HG03175 (cell line): ENCODE results near the gene PREX1.

ENCODE experiments used
- ATAC-seq: cut with Tn5 transposase; IDR thresholded peaks from one replicate; pipeline ENCODE4 v1.9.1; 2021; ENCODE audit warnings: mild to moderate bottlenecking, moderate library complexity; ENCODE audit not compliant: unreplicated experiment

The PREX1 gene

DNA sequence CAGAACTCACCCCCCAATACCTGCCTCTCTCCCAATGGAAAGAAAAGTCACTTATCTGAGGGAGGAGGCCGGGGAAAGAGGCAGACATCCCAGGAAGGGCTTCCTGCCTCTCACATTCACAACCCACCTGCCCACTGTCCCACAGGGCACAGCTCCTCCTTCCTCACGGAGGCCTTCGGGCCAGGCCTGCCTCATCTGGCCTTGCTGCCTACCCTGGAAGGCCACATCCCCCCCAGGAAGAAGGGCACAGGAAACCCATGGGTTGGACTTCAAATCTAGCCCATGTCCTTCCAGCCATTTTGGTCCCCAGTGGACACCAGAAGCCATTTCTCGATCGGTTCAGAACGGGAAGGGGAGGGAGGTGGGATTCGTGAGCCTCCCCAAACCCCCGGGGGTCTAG, 162.0 kb downstream of the PREX1 start:
- no peak for ATAC-seq

DNA sequence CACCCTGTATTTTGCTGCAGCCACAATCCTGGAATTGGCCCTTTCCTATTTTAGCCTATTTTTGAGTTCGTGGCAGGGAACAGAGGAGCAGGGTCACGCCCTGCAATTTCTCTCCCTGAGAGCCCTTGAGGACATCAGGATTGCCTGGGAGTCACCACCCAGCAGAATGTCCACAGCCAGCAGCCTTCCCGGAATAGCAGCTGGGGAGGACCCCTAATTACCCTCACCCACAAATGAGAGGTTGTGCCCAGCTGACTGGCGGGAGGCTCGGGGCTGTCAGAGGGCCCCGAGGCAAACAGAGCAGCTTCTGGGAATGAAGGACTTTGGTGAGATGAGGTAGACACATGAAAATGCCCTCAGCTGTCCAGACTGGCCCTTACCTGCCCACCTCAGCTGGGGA, 165.1 kb downstream of the PREX1 start:
- ATAC-seq: no peak

DNA sequence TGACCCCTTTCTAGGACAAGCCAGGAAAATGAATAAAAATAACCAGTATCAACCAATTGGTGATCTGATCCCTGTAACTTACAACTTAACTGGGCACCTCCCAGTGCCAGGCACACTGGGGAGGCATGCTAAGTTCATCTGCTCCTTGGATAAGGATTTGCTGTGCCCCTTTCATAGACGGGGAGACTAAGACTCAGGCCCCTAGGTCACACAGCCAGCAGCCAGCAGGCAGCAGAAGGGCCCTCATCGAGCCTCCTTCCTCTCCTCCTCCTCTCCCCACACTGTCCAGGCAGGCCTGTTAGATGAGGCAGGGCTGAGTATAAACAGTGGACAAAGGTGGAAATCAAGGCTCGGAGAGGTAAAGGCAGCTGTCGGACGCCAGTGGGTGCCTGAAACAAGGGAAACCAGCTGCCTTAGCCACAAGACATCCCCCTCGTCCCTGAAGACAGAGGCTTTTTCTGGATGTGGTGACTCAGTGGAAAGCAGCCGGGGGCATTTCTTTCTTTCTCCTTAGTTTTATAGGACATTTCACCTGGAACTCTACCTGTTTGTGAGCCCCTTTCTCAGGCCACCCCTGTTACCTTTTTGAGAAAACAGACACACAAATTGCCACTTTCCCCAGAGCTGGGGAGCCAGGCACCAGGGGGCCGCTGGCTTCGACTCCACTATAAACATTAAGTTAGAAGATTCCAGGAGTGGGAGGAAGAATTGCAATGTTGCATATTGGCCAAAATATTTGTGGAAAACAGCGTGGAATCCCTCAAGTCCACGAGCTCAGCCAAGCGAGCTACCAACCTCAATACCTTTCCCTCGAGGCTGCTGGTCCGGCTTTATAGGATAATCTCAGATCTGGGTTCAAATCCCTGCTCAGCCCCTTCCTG, 166.0 kb downstream of the PREX1 start:
- no peak for ATAC-seq

DNA sequence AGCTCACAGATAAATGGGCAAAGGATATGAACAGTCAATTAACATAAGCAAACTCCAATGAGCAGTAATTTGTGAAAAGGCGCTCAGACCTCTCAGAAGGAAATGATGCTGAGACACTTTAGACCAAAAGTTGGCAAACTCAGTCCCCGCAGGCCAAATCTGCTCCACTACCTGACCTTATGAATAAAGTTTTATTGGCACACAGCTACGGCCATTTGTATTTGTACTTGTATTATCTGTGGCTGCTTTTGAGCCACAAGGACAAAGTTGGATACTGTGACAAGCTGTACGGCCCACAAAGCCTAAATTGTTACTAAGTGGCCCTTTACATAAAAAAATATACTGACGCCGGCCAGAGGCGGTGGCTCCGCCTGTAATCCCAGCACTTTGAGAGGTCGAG, 167.0 kb downstream of the PREX1 start:
- no peak for ATAC-seq

DNA sequence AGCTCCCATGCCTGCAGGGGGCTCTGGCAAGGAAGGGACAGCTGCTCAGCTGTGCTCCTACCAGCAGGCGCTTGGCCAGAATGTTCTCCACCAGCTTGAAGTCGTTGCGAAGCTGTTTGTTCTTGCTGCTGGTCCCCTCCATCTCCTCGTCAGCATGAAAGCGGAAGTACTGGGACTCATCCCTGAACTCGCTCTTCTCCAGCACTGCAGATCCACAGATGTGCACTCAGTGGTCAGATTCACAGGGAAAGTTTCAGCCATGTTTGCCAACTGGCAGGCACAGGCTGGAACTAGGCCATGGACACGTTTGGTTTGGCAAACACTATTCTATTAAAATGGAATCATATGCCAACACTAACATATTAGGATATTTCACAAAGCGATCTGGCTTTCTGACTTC, 167.9 kb downstream of the PREX1 start:
- no peak for ATAC-seq

DNA sequence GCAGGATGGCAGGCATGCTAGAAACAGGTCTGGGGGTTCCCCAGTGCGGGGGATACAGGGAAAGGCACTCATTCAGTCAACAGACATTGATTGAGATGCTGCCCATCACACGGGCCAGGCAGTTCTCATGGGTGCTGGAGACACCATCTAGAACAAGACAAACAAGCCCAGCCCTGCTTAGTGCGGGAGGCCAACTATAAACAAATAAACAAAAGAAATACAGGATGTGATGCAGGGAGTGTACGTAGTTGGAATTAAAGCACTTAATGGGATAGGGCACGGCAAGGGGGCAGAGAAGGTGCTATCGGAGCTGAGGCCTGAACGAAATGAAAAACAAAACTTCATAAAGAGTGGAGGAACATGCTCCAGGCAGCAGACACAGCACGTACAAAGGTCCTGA, 169.3 kb downstream of the PREX1 start:
- no peak for ATAC-seq

DNA sequence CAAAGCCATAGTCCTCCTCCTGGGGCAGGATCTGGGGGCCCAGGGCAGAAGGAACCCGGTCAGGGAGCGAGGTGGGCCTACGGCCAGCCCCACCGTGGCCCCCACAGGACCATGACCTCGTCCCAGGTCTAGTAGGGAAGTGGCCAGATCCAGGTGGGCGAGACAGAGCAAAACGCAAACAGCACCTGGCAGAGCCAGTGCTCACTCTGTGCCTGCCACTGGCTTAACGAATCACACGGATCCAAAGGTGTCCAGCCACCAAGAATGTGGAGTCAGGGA, 169.7 kb downstream of the PREX1 start:
- no peak for ATAC-seq

DNA sequence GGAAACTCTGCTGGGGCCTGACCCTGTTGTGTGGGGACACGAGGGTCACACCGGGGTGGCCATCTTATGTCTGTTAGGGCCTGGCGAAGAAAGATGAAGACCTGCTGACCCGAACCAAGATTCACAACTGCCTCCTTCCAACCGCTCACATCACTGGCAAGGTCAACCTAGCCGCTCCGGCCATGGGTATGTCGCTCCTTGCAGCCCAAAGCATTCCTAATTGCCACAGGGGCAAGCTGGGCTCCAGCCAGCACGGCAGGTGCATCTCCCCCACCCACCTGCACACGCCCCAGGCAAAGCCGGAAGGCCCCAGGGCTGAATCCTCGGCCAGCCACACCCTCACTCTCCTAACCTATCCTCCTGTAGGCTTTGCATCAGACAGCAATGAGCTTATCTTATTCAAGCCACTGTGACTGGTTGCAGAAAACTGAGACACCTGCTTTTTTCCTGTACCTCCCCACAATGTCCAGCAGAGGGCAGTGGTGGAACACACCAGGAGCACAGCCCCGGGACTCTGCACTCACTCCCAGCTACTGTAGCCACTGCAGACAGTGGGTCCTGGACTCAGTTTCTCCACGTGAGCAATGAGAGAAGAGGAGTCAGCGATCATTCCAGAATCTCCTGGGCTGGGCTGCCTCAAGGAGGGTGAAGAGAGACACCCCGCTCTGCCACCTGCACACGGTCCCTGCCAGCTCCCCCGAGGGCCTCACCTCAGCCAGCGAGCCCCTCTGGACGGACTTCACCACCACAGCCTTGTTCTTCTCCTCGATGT, 170.2 kb downstream of the PREX1 start:
- no peak for ATAC-seq

DNA sequence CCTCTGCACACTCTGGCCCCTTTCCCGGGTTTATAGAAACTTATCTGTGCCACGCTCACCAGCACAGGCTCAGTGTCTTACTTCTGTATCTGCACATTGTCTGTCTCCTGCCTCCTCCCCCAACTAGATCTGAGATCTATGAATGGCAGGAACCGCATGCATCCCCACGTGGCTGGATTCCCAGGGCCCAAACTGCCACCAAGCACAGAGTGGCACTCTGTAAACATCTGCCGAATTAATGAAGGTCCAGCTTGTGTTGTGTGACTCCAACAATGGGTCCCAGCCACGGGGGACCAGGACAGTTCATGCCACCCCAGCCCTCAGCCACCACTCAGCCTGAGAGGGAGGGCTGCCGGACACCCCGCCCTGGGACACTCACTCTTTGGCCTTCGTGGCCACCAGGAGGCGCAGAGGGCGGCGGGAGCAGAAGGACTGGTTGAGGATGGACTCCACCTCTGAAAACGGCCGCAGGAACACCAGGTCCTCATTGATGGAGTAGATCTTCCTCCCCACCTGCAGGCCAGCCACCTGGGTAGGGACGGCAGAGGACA, 171.1 kb downstream of the PREX1 start:
- no peak for ATAC-seq

DNA sequence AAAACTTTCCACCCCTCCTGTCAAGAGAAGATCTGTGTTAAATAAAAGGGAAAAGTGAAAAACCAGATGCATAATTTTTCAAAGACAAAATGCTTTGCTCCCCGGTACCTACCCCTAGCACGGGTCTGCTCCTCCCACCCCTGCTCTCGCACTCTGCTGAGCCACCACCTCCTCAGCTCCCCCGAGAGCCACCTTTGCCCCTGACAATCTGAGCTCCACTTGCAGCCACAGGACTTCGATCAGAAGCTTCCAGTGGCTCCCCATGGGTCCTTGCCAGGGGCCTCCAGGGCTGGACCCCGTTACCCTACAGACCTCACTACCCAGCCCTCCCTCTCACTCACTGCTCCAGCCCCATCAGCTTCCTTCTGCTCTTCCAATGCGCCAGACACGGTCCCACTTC, 171.7 kb downstream of the PREX1 start:
- no peak for ATAC-seq

DNA sequence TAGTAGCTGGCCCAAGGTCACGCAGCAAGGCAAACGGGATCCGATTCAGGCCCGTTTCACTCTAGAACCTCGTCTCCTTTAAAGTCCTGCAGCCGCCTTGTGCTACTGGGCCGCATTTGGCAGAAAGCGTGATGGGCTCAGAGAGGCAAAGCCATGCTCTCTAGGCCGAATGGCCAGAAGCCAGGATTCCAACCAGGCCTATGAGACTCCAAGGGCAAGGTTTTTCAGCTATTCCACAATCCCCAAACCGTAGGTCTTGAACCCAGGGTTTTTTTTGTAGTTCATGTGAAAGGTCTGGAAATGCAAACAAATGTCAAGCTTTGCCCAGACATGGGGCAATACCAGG, 174.1 kb downstream of the PREX1 start:
- no peak for ATAC-seq

DNA sequence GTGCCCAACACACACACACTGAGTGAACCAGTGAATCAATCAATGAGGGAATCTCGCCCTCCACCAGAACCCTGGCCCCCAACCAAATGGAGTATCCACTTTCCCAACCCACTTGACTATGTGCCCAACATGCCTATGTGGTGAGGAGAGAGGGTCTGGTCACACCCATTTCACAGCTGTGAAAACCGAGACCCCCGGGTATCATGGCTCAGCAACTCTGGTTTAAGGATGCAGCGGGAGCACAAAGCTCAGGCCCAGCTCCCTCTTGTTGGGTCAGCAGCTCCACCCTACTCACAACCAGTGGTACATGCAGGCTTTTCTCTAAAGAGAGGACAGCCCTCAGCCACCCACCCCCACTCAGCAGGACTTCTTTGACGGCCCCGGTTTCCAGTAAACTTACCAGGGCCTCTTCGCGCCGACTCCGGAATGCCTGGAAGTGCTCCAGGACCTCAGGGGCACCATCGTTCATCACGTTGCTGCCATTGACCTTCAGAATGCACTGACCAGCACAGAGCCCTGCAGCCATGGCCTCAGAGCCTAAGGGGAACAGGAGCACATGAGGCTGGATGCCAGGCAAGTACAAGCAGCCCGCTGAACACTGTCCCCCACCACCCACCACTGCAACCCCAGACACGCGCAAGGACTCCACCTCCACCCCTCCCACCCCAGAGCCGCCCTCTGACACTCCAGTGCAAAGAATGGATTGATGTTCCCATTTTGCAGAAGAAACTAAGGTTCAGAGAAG, 174.7 kb downstream of the PREX1 start:
- no peak for ATAC-seq

DNA sequence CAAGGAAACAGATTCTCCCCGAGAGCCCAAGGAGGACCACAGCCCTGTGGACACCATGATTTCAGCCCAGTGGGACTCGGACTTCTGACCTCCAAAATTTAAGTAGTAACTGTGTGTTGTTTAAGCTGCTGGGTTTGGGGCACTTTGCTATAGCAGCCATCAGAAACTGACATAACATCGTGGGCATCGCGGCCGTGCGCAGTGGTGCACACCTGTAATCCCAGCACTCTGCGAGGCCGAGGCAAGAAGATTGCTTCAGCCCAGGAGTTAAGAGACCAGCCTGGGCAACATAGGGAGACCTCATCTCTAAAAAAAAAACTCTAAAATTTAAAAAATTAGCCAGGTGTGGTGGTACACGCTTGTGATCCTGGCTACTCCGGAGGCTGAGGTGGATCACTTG, 175.8 kb downstream of the PREX1 start:
- ATAC-seq: no peak

DNA sequence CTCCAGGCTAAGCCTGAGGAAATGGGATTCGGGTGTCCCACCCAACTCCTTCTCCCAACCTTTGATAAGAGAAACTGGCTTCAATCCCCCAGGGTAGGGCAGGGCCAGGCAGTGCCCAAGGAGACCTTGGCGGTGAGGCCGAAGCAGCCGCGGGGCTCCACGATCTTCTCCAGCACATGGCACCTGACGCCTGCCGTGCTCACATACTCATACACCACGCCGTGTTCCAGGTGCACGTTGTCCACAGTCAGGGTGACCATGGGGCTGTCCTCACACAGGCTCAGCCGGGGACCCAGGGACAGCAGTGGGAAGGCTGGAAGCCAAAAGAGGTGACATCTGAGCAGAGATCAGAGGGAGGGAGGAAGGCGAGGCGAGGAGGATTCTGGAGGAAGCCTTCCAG, 176.5 kb downstream of the PREX1 start:
- no peak for ATAC-seq

DNA sequence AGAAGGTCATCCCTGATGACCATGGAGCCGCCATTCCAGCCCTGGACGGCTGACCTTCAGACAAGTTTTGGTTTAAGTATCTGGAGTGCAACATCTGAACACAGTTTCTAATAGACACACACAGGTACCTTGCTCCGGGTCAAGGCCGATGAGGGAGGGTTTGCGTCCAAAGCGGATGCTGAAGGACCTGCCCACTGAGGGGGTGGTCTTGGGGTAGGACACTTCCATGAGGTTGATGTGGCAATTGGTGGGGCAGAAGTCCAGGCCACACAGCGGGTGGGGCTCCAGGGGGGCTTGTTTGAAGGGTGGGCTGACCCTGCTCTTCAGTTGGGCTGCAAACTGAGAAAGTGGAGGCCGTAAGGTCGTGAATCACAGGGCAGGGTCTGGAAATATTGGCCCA, 177.9 kb downstream of the PREX1 start:
- no peak for ATAC-seq

DNA sequence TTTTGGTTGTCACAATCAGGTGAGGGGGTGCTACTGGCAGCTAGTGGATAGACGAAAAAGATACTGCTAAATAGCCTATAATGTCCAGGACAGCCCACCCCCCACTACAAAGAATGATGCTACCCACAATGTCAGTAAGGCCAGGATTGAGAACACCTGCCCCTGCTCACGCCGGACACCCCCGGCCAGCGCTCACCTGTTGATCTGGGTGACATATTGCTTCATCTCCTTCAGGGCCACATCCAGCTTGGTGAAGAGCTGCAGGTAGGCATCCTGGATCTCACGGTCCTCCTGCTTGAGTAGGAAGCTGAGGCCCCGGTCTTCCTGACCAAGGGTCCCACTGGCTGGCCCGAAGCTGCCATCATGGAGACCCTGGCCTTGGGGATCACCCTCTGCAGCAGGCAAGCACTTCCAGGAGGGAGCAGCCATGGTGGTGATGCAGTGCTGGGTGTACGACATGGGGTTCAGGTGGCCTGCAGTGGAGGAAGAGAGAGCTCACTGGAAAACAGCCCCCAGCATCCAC, 178.6 kb downstream of the PREX1 start:
- no peak for ATAC-seq

DNA sequence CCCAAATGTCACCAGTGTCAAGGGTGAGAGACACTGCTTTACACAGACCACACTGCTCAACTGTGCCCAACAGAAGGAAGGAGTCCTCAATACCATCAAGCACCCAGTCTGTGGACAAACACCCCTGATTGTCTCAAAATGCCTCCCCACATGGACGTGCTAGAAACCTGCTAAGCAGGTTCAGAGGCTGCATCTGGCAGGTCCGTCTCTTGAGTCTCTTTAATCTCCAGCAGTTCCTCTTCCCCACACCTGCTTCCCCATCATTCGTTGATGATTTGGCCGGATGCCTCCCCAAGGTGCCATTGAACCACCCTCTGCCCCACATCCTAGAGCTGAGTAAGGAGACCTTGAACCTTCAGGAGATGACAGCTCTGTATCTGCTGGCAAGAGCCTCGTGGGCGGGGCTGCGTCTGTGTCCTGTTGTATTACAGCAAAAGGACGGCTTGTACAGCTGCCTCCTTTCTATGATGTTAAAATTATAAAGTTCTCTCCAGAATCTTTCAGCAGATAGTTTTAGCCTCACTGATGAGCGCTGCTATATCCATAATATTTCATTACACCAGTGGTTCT, 179.2 kb downstream of the PREX1 start:
- ATAC-seq: no peak

DNA sequence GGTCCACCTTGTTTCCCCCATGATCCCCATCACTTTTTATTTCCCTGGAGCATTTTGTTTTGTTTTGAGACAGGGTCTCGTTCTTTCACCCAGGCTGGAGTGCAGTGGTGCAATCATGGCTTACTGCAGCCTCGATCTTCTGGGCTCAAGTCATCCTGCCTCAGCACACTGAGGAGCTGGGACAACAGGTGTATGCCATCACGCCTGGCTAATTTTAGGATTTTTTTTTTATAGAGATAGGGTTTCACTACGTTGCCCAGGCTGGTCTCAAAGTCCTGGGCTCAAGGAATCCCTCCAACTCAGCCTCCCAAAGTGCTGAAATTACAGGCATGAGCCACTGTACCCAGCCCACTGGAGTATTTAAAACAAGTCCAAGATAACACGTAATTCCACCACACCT, 179.9 kb downstream of the PREX1 start:
- ATAC-seq: no peak

DNA sequence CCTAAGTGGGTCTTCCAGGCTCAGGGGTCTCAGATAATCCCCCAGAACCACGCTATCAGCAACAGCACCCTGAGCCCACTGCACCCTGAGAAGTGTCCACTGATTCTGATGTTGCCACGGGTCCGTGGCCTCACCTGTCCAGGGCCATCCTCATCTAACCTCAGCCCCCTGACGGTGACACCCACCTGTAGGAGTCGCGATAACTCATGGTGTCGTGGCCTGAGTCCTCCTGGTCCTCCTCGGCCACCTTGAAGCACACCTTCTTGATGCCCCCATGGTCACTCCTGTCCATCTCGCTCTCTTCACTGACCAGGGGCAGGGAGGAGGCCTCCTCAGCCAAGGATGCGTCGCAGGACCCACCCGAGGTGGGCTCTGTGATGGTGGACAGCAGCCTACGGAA, 182.1 kb downstream of the PREX1 start:
- no peak for ATAC-seq

DNA sequence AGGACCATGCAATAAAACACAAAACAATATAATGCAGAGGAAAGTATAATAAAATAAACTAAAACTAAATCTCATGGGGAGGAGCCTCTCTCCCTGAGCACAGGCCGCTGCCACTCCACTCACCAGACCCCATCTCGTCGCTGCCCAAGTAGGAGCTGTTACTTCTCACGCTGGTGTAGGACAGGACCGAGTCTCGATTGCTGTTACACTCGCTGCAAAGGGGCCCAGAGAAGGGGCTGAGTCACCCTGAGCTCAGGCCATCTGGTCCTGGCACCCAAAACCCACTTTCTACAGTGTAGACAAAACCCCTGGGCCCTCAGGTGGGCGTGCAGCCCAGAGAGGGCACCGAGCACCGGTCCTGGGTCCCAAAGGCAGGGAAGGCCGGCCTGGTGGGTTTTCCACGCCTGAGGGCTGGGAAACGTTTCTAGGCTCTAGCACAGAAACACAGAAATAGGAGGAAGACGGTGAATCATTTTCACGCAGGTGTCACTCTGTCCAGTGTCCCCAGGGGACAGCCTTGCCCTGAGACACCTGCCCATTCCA, 183.4 kb downstream of the PREX1 start:
- ATAC-seq: no peak
